B cell (primary cell): ENCODE data around the gene ARHGAP31. TPM values are rescaled to one million over a fixed set of nuclear protein-coding genes. Genes with fewer than 3 reads are reported as not detected.

Experiments
- ATAC-seq: fragments of 200-7000 bp; cut with Tn5 transposase; one replicate; pipeline ENCODE4 v1.10.0; 2021; ENCODE audit warnings: low read depth, mild to moderate bottlenecking, moderate number of reproducible peaks, moderate library complexity
- CTCF ChIA-PET: fragments of 350-600 bp; sonication (Branson Sonifier 250); formaldehyde crosslinking; loops from one replicate; lab custom pipeline; 2021; ENCODE audit warnings: antibody characterized with exemption, inconsistent platforms; lab: Charles Lee
- POLR2A ChIA-PET: fragments of 350-600 bp; sonication (Branson Sonifier 250); formaldehyde crosslinking; loops from one replicate; lab custom pipeline; 2021; ENCODE audit warnings: antibody characterized with exemption; lab: Charles Lee
- DNase-seq: peaks from one replicate; pipeline ENCODE4 v3.0.0; 2013
- H2AFZ ChIP-seq: 2 replicates; pipeline ENCODE4 v1.6.1; 2012; ENCODE audit warnings: mild to moderate bottlenecking, low read depth, low read length; ENCODE audit not compliant: insufficient read depth, poor library complexity, severe bottlenecking
- H3K27ac ChIP-seq, 2 donors: 1 replicate in 1 of 2; 2 replicates in 1 of 2; pipeline ENCODE4 v1.5.1; 2012 to 2013; ENCODE audit warnings: low read length in 2 of 2, mild to moderate bottlenecking in 2 of 2, moderate library complexity in 1 of 2
- H3K27me3 ChIP-seq, 4 experiments: fragments of 200-600 bp in 1 of 4; sonication (generic) in 1 of 4; replicated peaks in 1 of 4; 1 replicate in 2 of 4; 2 replicates in 2 of 4; pipeline versions ENCODE4 v1.6.1 to v1.7.0; 2013 to 2016; ENCODE audit warnings: low read length in 3 of 4, mild to moderate bottlenecking in 2 of 4, mixed read lengths in 1 of 4, moderate library complexity in 1 of 4; ENCODE audit not compliant: insufficient read depth in 4 of 4, control insufficient read depth in 3 of 4; ENCODE audit errors: control extremely low read depth in 1 of 4
- H3K36me3 ChIP-seq, 2 experiments: replicated peaks in 1 of 2; 1 replicate in 1 of 2; 2 replicates in 1 of 2; pipeline versions ENCODE4 v1.6.1 to v1.7.1; 2013; ENCODE audit warnings: low read length in 1 of 2; ENCODE audit not compliant: insufficient read depth in 2 of 2, control insufficient read depth in 1 of 2; ENCODE audit errors: control extremely low read depth in 1 of 2, extremely low read depth in 1 of 2
- H3K4me1 ChIP-seq, 2 donors: fragments of 200-600 bp in 1 of 2; sonication (generic) in 1 of 2; 1 replicate in 1 of 2; 2 replicates in 1 of 2; pipeline versions ENCODE4 v1.5.1 to v1.6.1; 2013 to 2017; ENCODE audit warnings: low read length in 2 of 2; ENCODE audit not compliant: control insufficient read depth in 2 of 2, insufficient read depth in 2 of 2
- H3K4me2 ChIP-seq: replicated peaks from 2 replicates; pipeline ENCODE3; 2012; ENCODE audit warnings: mild to moderate bottlenecking, low read depth, low read length; ENCODE audit not compliant: poor library complexity, severe bottlenecking
- H3K4me3 ChIP-seq, 5 experiments: fragments of 200-600 bp in 1 of 5; sonication (generic) in 1 of 5; 1 replicate in 3 of 5; 2 replicates in 2 of 5; pipeline versions ENCODE4 v1.5.1 to v1.7.0; 2011 to 2016; ENCODE audit warnings: low read length in 4 of 5, mild to moderate bottlenecking in 4 of 5, low read depth in 2 of 5, control low read depth in 1 of 5, moderate library complexity in 1 of 5; ENCODE audit not compliant: insufficient read depth in 1 of 5; ENCODE audit errors: control extremely low read depth in 1 of 5, extremely low read depth in 1 of 5
- H3K79me2 ChIP-seq: fragments of 200-600 bp; sonication (generic); one replicate; pipeline ENCODE4 v1.6.0; 2016; ENCODE audit warnings: low read length; ENCODE audit not compliant: control insufficient read depth, insufficient read depth
- H3K9ac ChIP-seq: fragments of 200-600 bp; sonication (generic); 2 replicates; pipeline ENCODE4 v1.6.1; 2017; ENCODE audit warnings: mild to moderate bottlenecking, low read length, moderate library complexity
- H3K9me3 ChIP-seq, 3 donors: one replicate each; pipeline versions ENCODE4 v1.6.1 to v1.7.1; 2013; ENCODE audit warnings: low read length in 2 of 3; ENCODE audit not compliant: control insufficient read depth in 2 of 3, insufficient read depth in 1 of 3; ENCODE audit errors: control extremely low read depth in 1 of 3
- H4K20me1 ChIP-seq: 2 replicates; pipeline ENCODE4 v1.6.0; 2012; ENCODE audit warnings: mild to moderate bottlenecking, low read length; ENCODE audit not compliant: insufficient read depth, control insufficient read depth, poor library complexity, severe bottlenecking
- H3K27ac Mint-ChIP-seq: one replicate; pipeline ENCODE4 v1.8.0; 2021; ENCODE audit warnings: mixed read lengths
- H3K27me3 Mint-ChIP-seq: one replicate; pipeline ENCODE4 v1.8.0; 2021; ENCODE audit warnings: mixed read lengths
- H3K4me1 Mint-ChIP-seq: one replicate; pipeline ENCODE4 v1.8.0; 2021; ENCODE audit warnings: mixed read lengths
- H3K4me3 Mint-ChIP-seq: one replicate; pipeline ENCODE4 v1.8.0; 2021; ENCODE audit warnings: mixed read lengths
- H3K9me3 Mint-ChIP-seq: one replicate; pipeline ENCODE4 v1.8.0; 2022; ENCODE audit warnings: mixed read lengths; ENCODE audit not compliant: insufficient read depth
- CTCF ChIP-seq: fragments of 200-600 bp; IDR thresholded peaks from one replicate; pipeline ENCODE4 v1.8.0; 2022; ENCODE audit warnings: antibody characterized with exemption, mild to moderate bottlenecking
- EZH2 ChIP-seq: IDR thresholded peaks from 2 replicates; pipeline ENCODE4 v1.6.1; 2012; ENCODE audit warnings: borderline replicate concordance, low read depth, mild to moderate bottlenecking, moderate library complexity, low read length; ENCODE audit not compliant: insufficient read depth, poor library complexity, severe bottlenecking
- WGBS: methylation state at CpG from one replicate; pipeline ENCODE4 v1.1.5; 2013; ENCODE audit warnings: missing lambda C conversion rate; ENCODE audit not compliant: insufficient coverage; 5-methylcytosine and 5-hydroxymethylcytosine counted together
- intact Hi-C: fragments of 100-400 bp; cut with micrococcal nuclease; formaldehyde crosslinking; loops from one replicate; pipeline ENCODE4 v1.10.0; 2022
- polyA plus RNA-seq: library from polyadenylated mRNA; depleted of rRNA; stranded (reverse); fragments of >200 nt; gene quantifications from 2 replicates; pipeline ENCODE4 v1.2.3, GENCODE V29; 2012
- total RNA-seq, 2 donors: library from RNA; stranded (reverse); fragments of 120-200 nt in 1 of 2; gene quantifications; 1 replicate in 1 of 2; 2 replicates in 1 of 2; pipeline versions ENCODE4 v1.2.3 to v1.2.4, GENCODE V29; 2013 to 2022

ARHGAP31 gene
- total and polyA plus RNA-seq, 2 donors (not counting 1 experiment from before 2014, with no cell fraction given), result 3.5 to 7.8 TPM

- Histone ChIP-seq H3K4me2 (no peak overlapping the region), H3K4me3 (no peak overlapping the region), H3K27me3 (no peaks in the 10 kb centered on the region), H4K20me1 (no peaks in the 10 kb centered on the region), H3K36me3 (no peaks in the 10 kb centered on the region), H3K9me3 (no peaks in the 10 kb centered on the region), H3K79me2 (peaks cover 9% of the 10 kb centered on the region), H3K4me1 (peaks cover 9 to 20% of the 10 kb centered on the region in 2 donors), H2AFZ (no peak overlapping the region), H3K9ac (no peak overlapping the region), H3K27ac (no peak overlapping the region)
- intact Hi-C loops, result no loop called here
- ATAC-seq (no peak), DNase-seq (no peak)
- WGBS, result 93% methylated on average over 3 of the region's 3 CpGs
- H3K4me1 Mint-ChIP-seq, result peaks cover 29% of the 10 kb centered on the region
- ChIA-PET CTCF (no interaction called here), POLR2A (no interaction called here)
- TF ChIP-seq CTCF (no peak), EZH2 (no peak)
- no peak overlapping the region for H3K27ac Mint-ChIP-seq
- H3K9me3 Mint-ChIP-seq, result no peaks in the 10 kb centered on the region
- H3K4me3 Mint-ChIP-seq, result no peak overlapping the region
- H3K27me3 Mint-ChIP-seq, result no peaks in the 10 kb centered on the region
These were observed 52.9 kb downstream of the ARHGAP31 start for GRCh38 chr3:119347036-119347435.

- Mint-ChIP-seq H3K27me3 (no peaks in the 10 kb centered on the region), H3K4me3 (no peak overlapping the region), H3K9me3 (no peaks in the 10 kb centered on the region), H3K4me1 (peaks cover 32% of the 10 kb centered on the region), H3K27ac (no peak overlapping the region)
- H3K4me2 ChIP-seq, result no peak overlapping the region
- H3K79me2 ChIP-seq, result peaks cover 9% of the 10 kb centered on the region
- no peaks in the 10 kb centered on the region for H3K27me3 ChIP-seq
- H3K4me1 ChIP-seq, result peaks cover 22 to 29% of the 10 kb centered on the region in 2 donors
- H3K9me3 ChIP-seq, result no peaks in the 10 kb centered on the region
- H3K36me3 ChIP-seq, result no peaks in the 10 kb centered on the region
- 84% methylated on average over 3 of the region's 4 CpGs for WGBS
- TF ChIP-seq EZH2, result no peak
- TF ChIP-seq CTCF, result no peak
- H3K9ac ChIP-seq, result no peak overlapping the region
- H3K4me3 ChIP-seq, result no peak overlapping the region
- ChIA-PET CTCF (interaction anchor here (1.0 to 1.5 kb wide), 2 partner anchors 58 to 465 kb away, joined by 3 read pairs; no protein-coding TSS in a partner anchor), POLR2A (no interaction called here)
- intact Hi-C loops, result no loop called here
- H3K27ac ChIP-seq, result no peak overlapping the region
- H4K20me1 ChIP-seq, result no peaks in the 10 kb centered on the region
- H2AFZ ChIP-seq, result no peak overlapping the region
- no peak for DNase-seq
- no peak for ATAC-seq
These were observed 55.3 kb downstream of the ARHGAP31 start for GRCh38 chr3:119349354-119350041.
